ENCODE measurements around the gene CST2.

CST2 gene

DNA sequence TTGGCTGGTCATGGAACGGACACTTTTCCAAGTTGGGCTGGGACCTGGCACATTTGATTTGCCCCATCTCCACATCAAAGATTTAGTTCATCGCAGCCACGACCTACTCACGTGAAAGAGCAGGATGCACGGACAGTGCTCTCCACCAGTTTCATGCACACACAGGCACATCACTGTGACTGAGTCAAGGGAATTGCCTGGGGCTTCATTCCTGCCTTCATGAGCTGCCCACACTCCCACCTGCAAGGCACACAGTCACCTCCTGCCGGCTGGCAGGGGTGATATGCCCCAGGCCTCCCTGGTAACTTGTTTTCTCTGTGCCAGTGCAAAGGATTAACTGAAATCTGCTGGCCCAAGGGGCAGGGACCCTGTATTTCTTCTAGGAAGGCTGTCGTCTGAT is 52.4 kb downstream of the CST2 start:
- DNase-seq = no peak
- H3K27me3 ChIP-seq = no peaks in the 10 kb centered on the region
- no peaks in the 10 kb centered on the region for H3K4me1 ChIP-seq
- TF ChIP-seq, protein P1, sequence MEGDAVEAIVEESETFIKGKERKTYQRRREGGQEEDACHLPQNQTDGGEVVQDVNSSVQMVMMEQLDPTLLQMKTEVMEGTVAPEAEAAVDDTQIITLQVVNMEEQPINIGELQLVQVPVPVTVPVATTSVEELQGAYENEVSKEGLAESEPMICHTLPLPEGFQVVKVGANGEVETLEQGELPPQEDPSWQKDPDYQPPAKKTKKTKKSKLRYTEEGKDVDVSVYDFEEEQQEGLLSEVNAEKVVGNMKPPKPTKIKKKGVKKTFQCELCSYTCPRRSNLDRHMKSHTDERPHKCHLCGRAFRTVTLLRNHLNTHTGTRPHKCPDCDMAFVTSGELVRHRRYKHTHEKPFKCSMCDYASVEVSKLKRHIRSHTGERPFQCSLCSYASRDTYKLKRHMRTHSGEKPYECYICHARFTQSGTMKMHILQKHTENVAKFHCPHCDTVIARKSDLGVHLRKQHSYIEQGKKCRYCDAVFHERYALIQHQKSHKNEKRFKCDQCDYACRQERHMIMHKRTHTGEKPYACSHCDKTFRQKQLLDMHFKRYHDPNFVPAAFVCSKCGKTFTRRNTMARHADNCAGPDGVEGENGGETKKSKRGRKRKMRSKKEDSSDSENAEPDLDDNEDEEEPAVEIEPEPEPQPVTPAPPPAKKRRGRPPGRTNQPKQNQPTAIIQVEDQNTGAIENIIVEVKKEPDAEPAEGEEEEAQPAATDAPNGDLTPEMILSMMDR (IDR thresholded peaks at IDR 0.05; ENCODE audit: low read depth, low read length) = no peak
- no peaks in the 10 kb centered on the region for H3K9me3 ChIP-seq
- no peaks in the 10 kb centered on the region for H3K36me3 ChIP-seq
- H3K4me3 ChIP-seq (ENCODE audit: low read depth, low read length) = no peak overlapping the region
